Omental fat pad (tissue), 4 donors: ENCODE data around the gene LRR1. TPM values are rescaled to one million over a fixed set of nuclear protein-coding genes. Genes with fewer than 3 reads are reported as not detected.

ENCODE experiments used
- ATAC-seq: fragments of 150-250 bp; one replicate; pipeline ENCODE4 v1.9.1; 2016; ENCODE audit warnings: mild to moderate bottlenecking, moderate library complexity; ENCODE audit not compliant: low FRiP score
- DNase-seq: peaks from one replicate; pipeline ENCODE4 v3.0.0-alpha.2; 2019; ENCODE audit warnings: low spot score
- CTCF ChIP-seq, 3 donors: fragments of 450-650 bp; IDR thresholded peaks; one replicate each; pipeline ENCODE4 v1.5.1; 2016 to 2017; ENCODE audit warnings: antibody characterized with exemption in 3 of 3, mild to moderate bottlenecking in 3 of 3, moderate library complexity in 2 of 3
- total RNA-seq, 4 donors: library from RNA; depleted of rRNA; stranded (reverse); fragments of >200 nt; gene quantifications; one replicate each; pipeline ENCODE4 v1.1.0, GENCODE V29; 2016

The LRR1 gene
- total RNA-seq, 4 donors from 2014 or later, result 5.0 to 15.6 (median 8.1) TPM

DNA sequence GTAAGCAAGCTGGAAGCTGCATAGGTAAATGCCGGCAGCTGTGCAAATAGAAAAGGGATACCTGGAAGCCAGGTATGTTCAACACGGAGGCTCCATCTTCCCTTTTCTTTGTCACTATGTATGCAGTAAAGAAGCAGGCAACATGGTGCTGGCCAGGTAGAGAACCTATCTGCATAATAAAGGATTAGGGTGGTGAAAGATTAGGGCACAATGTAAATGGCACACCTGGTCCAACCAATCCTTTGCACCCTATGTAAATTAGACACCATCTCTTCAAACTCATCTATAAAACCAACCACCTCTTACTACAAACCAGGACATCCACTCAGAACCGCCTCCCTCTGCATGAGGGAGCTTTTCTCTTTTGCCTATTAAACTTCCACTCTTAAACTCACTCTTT lies 44.8 kb upstream of the LRR1 start:
- no peak for DNase-seq
- no peak for ATAC-seq
- no peak for TF ChIP-seq CTCF (IDR thresholded peaks at IDR 0.05)

GRCh38 chr14:49559979-49560768 lies 38.6 kb upstream of the LRR1 start:
- ATAC-seq (no peak), DNase-seq (no peak)
- no peak for TF ChIP-seq CTCF (IDR thresholded peaks at IDR 0.05)

GRCh38 chr14:49566714-49567113 lies 32.0 kb upstream of the LRR1 start:
- no peak for DNase-seq
- ATAC-seq, result no peak
- no peak for TF ChIP-seq CTCF (IDR thresholded peaks at IDR 0.05)

DNA sequence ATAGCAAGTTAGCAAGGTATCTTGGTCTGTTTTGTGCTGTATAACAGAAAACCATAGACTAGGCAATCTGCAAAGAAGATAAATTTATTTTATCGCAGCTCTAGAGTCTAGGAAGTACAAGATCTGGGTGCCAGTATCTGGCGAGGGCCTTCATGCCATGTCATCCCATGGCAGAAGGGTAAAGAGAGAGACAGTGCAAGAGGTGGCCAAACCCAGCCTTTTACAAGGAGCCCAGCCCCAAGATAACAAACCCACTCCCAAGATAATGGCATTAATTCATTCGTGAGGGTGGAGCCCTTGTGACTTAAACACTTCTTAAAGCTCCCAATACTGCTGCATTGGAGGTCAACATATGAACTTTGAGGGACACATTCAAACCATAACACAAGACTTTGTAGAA lies 29.5 kb upstream of the LRR1 start:
- DNase-seq (no peak), ATAC-seq (no peak)
- no peak for TF ChIP-seq CTCF (IDR thresholded peaks at IDR 0.05)

- DNase-seq (no peak), ATAC-seq (no peak)
- TF ChIP-seq CTCF (IDR thresholded peaks at IDR 0.05), result no peak
These were observed 24.7 kb upstream of the LRR1 start for GRCh38 chr14:49574038-49574437.

- ATAC-seq (no peak), DNase-seq (no peak)
- no peak for TF ChIP-seq CTCF (IDR thresholded peaks at IDR 0.05)
These were observed 20.6 kb upstream of the LRR1 start for GRCh38 chr14:49578141-49578540.

GRCh38 chr14:49579841-49580240 lies 18.9 kb upstream of the LRR1 start:
- no peak for TF ChIP-seq CTCF (IDR thresholded peaks at IDR 0.05)
- no peak for DNase-seq
- ATAC-seq, result no peak
